Activated CD8-positive, alpha-beta memory T cell treated with anti-CD3 and anti-CD28 coated beads for 4 hours (primary cell): ENCODE measurements around the gene GLRB.
"Not testable (repeated sequence)": the region's sequence is repeated elsewhere in the genome, so short reads cannot be mapped to it uniquely, and the experiment has no call there.

Source experiments
- DNase-seq, 2 donors: peaks; one replicate each; pipeline ENCODE4 v3.0.0-alpha.2; 2020; ENCODE audit warnings: low read depth in 2 of 2

GLRB gene

GRCh38 chr4:157075811-157076577, at the start of gene GLRB:
Gene GLRB, plus strand, starts transcription at chr4:157076150. Its CDS starts 1,875 bp downstream, at chr4:157078025.
- DNase-seq, result no peak

GRCh38 chr4:157035471-157035870, 40.5 kb upstream of the GLRB start:
- no peak for DNase-seq

- no peak for DNase-seq
Observed at GRCh38 chr4:157040405-157040804, 35.5 kb upstream of the GLRB start.

- DNase-seq, result no peak
Observed at GRCh38 chr4:157043131-157043530, 32.8 kb upstream of the GLRB start.

GRCh38 chr4:157045507-157046127, 30.3 kb upstream of the GLRB start:
- DNase-seq, result no peak

GRCh38 chr4:157048248-157048647, 27.7 kb upstream of the GLRB start:
- no peak for DNase-seq

- DNase-seq, result no peak
Observed at GRCh38 chr4:157050561-157050960, 25.4 kb upstream of the GLRB start.

- DNase-seq, result no peak
Observed at GRCh38 chr4:157052429-157053040, 23.4 kb upstream of the GLRB start.

- no peak for DNase-seq
Observed at GRCh38 chr4:157057218-157057617, 18.7 kb upstream of the GLRB start.

GRCh38 chr4:157058899-157059298, 17.1 kb upstream of the GLRB start:
- DNase-seq, result not testable (repeated sequence)

- DNase-seq, result no peak
Observed at GRCh38 chr4:157072002-157072401, 3.9 kb upstream of the GLRB start.

GRCh38 chr4:157075401-157075800, 549 bp upstream of the GLRB start:
- DNase-seq, result no peak

GRCh38 chr4:157076578-157076947, 613 bp downstream of the GLRB start:
- no peak for DNase-seq

GRCh38 chr4:157079441-157079840, 3.5 kb downstream of the GLRB start:
- no peak for DNase-seq

GRCh38 chr4:157080605-157081004, 4.7 kb downstream of the GLRB start:
- no peak for DNase-seq

GRCh38 chr4:157095716-157096115, 19.8 kb downstream of the GLRB start:
- no peak for DNase-seq

GRCh38 chr4:157096439-157096838, 20.5 kb downstream of the GLRB start:
- DNase-seq, result no peak

- no peak for DNase-seq
Observed at GRCh38 chr4:157099506-157099905, 23.6 kb downstream of the GLRB start.

- no peak for DNase-seq
Observed at GRCh38 chr4:157104541-157104940, 28.6 kb downstream of the GLRB start.

GRCh38 chr4:157114671-157115070, 38.7 kb downstream of the GLRB start:
- DNase-seq, result no peak

- DNase-seq, result no peak
Observed at GRCh38 chr4:157115613-157116335, 39.8 kb downstream of the GLRB start.

- no peak for DNase-seq
Observed at GRCh38 chr4:157121401-157121800, 45.5 kb downstream of the GLRB start.
